Measurements from ENCODE around the gene INO80E.
"Not testable (repeated sequence)": the region's sequence is repeated elsewhere in the genome, so short reads cannot be mapped to it uniquely, and the experiment has no call there.

The INO80E gene

DNA sequence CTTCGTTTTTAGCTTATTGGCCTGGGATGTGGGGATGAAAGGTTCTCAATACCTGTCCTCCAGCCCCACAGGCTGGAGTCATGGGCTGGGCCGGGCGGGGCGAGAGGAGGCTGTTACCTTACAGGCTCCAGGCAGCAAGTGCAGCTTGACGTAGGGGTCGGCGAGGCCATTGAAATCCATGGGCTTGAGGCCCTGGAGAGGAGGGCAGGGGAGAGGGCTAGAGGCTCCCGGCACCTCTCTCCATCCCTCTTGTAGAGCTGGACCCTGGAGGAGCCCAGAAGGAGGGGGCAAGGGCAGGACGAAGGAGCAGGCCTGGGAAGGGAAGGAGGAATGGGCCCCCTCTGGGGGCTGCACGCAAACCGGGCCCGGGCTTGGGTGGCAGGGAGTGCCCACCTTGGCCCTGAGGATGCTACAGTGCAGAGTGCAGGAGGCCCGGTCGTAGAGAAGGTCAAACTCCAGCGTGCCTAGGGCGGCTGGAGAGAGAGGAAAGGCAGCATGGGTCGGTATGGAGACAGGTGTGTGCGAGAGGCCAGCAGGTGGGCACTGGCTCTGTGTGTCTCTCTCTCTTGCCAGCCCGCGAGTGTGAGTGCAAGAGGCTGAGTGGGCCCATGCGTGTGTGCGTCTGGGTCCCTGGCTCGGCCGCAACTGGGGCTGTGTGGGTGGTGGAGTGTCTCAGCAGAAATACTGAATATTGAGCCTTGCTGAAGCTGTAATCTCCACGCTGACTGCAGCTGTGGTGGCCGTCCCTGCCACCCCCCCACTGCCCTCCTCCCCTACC lies 13.2 kb downstream of the INO80E start:
- no peak for DNase-seq (ENCODE audit: low spot score)
- no peak for FAIRE-seq

DNA sequence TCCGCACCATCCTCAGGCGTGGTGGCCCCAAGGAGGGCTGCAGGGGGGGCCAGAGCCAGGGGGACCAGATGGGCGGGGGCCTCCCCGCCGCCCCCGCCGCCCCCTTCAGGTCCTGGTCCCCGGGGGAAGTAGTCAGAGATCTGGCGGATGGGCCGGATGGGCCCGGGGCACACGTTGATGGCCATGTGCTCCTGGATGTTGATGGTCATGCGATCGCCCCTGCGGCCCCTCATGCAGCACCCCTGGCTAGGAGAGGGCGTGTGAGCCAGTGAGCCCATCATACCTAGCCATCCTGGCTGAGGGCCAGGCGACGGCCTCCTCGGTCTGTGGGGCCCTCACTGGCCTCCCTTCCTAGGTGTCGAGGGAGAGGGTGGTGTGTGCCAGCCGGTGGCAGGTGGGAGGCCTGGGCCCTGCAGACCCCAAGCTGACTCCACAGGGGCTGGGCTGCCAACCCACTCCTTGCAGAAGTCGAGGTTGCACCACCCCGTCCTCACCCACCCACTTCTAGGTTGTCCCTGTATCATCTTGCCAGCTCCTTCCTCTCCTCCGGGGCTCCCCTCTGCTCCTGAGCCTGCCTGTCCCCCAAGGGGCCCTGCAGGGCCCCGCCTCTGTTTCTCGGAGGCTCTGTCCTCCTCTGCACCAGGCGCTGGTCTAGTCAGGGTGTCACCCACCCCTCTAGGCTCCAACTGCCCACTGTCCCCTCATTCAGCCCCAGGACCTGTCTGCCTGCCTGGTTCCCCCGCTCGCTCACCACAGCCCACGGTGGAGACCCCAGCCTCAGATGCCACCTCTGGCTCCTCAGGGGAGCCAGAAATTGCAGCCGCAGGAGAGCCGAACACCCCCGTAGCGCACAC lies 14.2 kb downstream of the INO80E start:
- no peak for DNase-seq (ENCODE audit: low spot score)
- no peak for FAIRE-seq

DNA sequence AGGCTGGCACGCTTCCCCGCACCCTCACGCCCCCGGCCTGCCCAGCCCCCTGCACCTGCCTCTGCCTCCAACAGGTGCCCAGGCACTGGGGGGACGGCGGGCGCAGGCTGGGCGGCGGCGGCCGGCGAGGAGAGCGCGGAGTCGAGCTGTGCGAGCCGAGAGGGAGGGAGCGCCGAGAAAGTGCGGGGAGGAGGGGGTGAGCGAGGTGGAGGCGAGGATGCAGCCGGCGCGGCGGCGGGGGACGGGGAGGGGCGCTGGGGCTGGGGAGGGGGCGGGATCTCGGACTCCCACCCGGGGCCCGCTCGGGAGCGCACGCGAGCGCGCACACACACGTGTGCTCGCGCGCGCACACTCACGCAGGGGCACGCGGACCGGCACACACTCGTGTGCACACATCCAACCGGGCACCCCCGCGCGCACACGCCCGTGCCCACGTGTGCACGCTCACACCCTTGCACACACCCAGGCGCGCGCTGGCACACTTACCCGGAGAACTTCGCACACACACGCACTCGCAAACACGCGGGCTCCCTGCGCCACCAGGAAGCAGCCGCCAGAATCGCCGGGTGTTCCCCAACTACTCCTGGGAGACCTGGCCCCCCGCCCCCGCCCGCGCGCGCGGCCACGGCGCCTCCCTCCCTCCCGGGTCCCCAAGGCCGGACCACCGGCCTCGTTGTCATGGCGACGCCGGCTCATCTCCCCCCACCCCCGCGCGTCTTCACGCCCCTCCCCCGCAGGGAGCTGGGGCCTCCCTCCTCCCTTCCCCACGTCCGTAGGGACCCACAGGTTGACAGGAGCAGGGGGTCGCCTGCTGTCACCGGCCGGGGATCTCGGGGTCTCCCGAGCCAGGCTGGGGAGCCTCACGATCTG lies 15.0 kb downstream of the INO80E start, which contains the start of gene DOC2A:
Gene DOC2A, minus strand, starts transcription at position 184 of the 870 bp plus-strand sequence. CDS start 805 bp downstream, outside the sequence.
- FAIRE-seq (no peak), DNase-seq (ENCODE audit: low spot score) (no peak)

DNA sequence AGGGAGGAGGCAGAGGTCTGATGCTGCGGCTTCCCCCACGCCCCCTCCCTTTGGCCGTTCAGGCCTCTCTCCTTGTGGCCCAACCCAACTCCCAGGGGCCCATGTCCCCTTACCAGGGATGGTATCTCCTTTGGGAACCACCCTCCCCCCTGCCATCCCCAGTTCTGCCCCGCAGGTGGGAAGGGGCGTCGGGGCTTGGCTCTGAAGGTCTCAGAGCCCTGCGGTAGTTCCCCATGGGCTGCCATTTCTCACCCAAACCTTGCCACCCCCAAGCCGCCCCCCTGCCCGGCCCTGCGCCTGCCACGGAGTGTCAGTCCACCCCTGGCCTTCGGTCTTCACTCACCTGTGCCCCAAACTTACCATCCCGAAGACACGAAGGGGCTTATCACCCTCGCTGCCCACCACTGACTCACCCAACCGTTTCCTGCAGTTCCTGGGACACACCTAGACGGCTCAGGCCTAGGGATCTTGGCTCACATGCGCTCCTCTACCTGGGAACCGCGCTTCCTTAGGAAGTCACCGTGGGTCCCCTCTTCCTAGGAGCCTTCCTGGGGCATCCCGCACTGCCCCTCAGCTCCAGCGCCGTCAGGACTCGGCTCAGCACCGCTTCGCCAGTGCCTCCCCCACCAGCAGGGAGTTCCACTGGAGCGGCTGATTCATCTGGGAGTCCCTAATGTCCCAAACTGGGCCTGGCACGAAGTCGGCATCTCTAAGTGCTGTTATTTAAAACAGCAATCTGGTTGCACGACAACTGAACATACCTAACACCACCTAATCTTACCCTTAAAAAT lies 15.9 kb downstream of the INO80E start:
- no peak for FAIRE-seq
- DNase-seq (ENCODE audit: low spot score) = no peak

DNA sequence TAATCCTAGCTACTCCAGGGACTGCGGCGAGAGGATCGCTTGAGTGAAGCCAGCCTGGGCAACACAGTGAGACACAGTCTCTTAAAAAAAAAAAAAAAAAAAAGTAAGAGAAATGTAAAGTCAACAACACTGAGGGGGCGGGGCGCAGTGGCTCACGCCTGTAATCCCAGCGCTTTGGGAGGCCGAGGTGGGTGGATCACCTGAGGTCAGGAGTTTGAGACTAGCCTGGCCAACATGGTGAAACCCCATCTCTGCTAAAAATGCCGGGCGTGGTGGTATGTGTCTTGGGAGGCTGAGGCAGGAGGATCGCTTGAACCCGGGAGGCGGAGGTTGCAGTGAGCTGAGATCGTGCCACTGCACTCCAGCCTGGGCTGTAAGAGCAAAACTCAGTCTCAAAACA lies 16.6 kb downstream of the INO80E start:
- DNase-seq (ENCODE audit: low spot score); FAIRE-seq: not testable (repeated sequence)

DNA sequence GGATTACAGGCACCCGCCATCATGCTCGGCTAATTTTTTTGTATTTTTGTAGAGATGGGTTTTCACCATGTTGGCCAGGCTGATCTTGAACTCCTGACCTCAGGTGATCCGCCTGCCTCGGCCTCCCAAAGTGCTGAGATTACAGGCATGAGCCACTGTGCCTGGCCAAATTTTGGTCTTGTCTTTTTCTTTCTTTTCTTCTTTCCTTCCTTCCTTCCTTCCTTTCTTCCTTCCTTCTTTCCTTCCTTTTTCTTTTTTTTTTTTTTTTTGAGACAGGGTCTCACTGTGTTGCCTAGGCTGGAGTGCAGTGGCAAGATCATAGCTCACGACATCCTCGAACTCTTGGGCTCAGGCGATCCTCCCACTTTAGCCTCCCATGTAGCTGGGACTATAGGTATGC lies 19.4 kb downstream of the INO80E start:
- FAIRE-seq = not testable (repeated sequence)

DNA sequence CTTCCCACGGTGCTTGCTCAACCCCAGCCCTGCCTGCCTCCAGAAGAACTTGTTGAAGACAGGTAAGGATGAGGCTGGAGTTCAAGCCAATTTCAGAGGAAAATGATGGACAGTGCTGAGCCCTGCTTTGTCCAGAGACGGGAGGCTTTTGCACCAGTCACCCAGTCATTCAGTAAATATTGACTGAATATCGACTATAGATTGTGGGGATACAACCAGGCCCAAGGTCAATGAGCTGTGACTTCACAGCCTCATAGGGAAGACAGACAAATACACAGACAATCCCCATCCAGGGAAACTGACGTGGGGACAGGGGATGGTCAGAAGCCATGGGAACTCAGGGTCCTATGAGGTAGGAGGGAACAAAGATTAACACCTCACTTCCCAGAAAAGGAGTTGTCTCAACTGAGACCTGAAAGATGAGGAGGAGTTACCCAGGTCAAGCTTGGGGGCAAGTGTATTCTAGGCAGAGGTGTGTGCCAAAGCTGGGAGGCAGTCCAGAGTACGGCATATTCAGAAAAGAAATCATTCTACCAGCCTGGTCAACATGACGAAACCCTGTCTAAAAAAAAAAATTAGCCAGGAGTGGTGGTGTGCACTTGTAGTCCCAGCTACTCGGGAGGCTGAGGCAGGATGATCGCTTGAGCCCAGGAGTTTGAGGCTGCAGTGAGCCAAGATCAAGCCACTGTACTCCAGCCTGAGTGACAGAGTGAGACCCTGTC lies 20.7 kb downstream of the INO80E start:
- no peak for DNase-seq (ENCODE audit: low spot score)
- no peak for FAIRE-seq

More for the DNA sequence above, 19.4 kb downstream of the INO80E start:
- not testable (repeated sequence) for DNase-seq (ENCODE audit: low spot score)

DNA sequence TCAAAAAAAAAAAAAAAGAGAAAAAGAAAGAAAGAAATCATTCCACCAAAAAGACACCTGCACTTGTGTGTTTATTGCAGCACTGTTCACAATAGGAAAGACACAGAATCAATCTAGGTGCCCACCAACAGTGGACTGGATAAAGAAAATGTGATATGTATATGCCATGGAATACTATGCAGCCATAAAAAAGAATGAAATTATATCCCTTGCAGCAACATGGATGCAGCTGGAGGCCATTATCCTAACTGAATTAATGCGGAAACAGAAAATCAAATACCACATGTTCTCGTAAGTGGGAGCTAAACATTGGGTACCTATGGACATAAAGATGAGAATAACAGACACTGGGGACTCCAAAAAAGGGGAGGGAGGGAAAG lies 21.2 kb downstream of the INO80E start:
- DNase-seq (ENCODE audit: low spot score) = no peak
- FAIRE-seq = no peak

DNA sequence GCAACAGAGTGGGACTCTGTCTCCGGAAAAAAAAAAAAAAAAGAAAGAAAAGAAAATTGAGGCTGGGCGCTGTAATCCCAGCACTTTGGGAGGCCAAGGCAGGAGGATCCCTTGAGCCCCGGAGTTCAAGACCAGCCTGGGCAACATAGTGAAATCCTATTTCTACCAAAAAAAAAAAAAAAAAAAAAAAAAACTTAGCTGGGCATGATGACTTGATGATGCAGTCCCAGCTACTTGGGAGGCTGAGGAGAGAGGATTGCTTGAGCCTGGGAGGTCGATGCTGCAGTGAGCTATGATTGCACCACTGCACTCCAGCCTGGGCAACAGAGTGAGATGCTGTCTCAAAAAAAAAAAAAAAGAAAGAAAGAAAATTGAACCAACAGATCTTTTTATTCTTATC lies 21.9 kb downstream of the INO80E start:
- DNase-seq (ENCODE audit: low spot score); FAIRE-seq: not testable (repeated sequence)

DNA sequence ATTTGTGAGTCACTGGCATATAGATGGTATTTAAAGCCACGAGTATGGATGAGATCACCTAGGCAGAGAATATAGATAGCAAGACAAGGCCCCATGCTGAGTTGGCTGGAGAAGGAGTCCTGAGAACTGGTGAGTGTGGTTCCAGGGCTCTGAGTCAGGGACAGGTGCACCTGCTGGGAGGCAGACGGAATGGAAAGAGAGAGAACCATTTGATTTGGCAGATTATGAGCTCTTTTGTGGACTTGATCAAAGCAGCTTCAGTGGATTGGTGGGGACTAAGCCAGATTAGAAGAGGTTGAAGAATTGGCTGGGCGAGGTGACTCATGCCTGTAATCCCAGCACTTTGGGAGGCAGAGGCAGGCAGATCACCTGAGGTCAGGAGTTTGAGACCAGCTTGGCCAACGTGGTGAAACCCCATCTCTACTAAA lies 22.7 kb downstream of the INO80E start:
- FAIRE-seq (peak; percentile 73), DNase-seq (ENCODE audit: low spot score) (peak; percentile 90)

DNA sequence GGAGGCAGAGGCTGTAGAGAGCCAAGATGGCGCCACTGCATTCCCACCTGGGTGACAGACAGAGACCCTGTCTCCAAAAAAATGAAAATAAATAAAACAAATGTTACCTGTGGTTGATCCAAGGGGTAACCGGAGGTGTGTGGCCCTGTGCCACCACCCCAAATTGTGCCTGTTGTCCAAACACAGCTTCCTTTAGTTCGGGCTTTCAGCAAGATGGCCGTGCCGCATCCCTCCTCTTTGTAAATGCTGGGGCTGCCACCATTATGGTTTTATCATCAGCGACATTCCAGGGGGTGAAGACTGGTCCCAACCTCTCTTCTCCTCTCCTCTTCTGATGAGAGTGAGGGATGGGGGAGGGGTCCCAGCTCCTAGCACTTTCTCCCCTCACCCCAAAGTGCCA lies 26.8 kb downstream of the INO80E start, which contains the start of gene C16orf92:
Gene C16orf92, plus strand, starts transcription at position 312 of the 400 bp plus-strand sequence. CDS start 143 bp downstream, outside the sequence.
- FAIRE-seq (no peak), DNase-seq (ENCODE audit: low spot score) (no peak)

DNA sequence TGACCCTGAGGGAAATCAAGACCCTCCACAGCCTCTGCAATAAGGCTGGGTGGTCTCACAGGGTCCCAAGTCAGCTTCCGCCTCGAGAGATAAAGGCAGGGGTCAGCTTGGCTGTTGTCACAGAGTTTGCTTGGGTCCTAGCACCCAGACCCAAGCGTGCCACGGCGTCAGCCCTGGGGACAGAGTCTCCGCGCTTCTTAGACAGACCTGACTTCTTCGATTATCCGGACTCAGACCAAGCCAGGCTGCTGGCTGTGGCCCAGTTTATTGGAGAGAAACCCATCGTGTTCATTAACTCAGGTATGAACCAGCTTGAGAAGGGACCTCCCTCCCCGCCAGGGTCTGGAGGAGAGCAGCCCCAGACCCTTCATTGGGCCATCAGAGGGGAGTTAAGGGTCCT lies 27.5 kb downstream of the INO80E start:
- no peak for FAIRE-seq
- DNase-seq (ENCODE audit: low spot score) = no peak

DNA sequence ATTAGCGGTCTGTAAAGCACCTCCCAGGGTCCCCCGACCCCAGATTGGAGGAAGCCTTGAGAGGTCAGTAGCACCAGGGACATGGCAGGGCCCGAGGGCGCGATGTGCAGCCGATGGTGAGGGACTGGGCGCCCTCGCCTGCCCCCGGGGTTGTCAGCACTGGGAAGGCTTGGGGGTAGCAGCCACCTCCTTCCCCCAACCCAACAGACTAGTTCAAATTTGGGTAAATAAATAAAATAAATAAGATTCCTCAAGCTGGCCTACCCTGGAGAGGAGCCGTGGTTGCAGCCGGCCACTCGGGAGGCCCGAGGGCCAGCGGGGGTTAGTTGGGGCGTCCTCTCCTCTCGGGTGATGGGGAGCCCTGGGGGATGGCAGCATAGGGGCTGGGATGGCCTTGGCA lies 28.4 kb downstream of the INO80E start:
- no peak for DNase-seq (ENCODE audit: low spot score)
- FAIRE-seq = no peak

DNA sequence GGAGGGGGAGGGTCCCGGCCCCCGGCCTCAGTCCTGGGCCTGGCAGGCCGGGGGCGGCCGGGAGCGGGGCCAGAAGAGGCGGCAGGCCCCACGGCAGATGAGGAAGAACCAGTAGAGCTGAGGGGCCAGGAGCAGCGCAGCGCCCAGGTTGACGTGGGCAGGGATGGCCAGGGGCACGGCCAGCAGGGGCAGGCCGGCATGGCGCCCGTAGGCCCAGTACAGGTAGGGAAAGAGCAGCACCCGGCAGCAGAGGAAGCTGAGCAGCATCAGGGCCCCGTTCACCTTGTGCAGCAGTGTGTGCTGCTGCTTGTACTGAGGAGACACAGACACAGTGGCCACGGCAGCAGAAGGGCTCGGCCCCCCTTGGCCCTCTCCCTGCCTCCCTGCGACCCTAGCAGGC lies 29.1 kb downstream of the INO80E start:
- FAIRE-seq (no peak), DNase-seq (ENCODE audit: low spot score) (no peak)

DNA sequence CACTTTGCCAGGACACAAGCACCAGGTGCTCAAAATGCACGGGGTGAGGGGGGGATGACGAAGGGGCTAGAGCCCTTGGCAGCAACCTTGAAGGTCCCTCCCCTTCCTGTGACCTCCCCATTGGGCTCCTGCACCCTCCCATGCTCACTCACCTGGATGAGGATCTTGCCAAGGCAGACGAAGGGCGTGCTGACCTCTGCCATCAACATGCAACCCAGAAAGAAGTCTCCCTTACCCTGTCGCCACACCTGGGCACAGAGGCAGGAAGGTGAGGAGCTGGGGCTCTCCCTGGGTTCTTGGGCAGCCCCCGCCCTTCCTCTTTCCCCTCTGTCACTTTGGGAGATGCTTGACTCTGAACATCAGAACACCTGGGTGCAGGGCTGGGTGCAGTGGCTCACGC lies 29.5 kb downstream of the INO80E start:
- FAIRE-seq (no peak), DNase-seq (ENCODE audit: low spot score) (no peak)

DNA sequence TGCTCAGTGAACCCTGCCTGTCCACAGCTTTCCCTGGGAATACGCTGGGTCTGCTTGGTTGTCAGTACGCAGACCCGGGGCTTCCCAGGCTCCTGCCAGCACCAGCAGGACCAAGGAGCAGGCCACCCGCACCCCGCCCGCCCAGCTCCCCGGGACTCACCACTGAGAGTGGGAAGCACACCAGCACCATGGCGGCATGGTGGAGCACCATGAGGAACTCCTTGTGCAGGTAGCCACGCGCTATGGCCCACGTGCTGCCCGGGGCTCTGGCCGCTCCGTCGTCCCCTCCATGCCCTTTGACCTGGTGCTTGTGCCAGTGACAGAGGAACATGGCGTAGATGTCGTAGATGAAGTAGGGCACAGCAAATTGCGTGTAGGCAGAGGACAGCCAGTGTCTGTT lies 30.4 kb downstream of the INO80E start:
- FAIRE-seq = no peak
- no peak for DNase-seq (ENCODE audit: low spot score)

DNA sequence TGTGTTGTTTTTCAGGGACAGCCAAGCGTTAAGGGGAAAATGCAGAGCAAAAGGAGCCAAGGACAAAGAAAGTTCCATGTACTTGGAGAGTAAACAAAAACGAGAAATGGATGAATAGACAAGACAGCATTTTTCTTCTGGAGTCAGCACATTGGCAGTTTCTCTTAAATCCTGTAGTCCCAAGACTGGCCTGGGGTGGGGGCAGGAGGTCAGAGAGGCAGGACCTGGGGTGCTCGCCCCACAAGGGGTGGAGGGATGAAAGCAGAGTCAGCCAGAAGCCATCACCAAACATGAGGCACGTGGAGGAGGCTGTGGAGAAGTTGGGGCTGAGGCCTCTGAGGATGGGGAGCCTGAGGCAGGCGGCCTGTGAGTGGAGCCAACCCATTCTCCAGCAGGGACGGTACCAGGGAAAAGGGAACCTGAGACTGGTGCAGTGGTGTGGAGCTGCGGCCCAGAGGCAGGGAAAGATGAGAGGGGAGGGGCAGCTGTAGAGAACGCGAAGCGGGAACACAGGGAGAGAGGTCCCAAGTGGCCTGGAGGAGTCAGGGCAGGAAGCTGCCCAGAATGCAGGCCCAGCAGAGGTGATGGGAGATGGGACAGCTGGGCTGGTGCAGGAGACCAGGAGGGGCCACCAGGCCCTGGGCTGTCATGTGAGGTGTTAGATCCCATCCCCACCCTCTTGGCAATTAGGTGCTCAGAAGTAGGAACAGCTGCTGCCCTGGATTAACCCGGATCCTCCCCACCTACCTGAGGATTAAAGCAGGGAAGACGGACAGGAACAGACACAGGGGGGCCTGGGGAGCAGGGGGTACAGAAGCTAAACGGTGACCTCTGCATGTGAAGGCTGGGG lies 31.8 kb downstream of the INO80E start:
- DNase-seq (ENCODE audit: low spot score) (no peak), FAIRE-seq (no peak)

DNA sequence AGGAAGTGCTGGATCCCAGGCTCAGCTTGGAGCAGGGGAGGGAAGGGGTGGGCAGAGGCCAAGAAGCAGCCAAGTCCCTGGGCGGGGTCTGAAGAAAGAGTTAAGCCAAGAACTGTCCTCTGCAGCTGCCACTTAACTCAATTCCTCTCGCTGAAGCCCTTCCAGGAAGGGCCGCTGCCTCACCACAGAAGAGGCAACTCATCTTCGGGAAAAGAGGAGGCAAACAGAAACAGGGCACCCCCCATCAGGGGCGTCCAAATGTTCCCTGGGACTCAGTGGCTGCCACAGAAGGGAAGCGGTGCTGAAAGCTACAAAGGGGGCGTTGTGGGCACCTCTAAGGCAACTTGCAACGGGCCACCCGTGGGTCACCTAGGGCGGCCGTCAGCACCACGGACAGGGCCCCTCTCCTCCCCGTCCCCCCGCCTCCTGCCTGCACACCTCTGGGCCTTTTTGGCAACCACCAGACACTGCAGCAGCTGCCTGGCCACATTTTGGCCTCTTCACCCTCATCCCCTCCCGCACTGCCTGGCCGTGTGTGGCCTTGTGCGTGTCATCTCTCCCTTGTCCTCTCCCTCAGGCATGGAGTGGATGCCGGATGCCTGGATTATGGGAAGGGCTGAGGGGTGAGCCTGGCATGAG lies 32.5 kb downstream of the INO80E start:
- DNase-seq (ENCODE audit: low spot score) = no peak

More for the DNA sequence above, 32.5 kb downstream of the INO80E start:
- FAIRE-seq = no peak
